ENCODE measurements around the gene CANT1.

DNA sequence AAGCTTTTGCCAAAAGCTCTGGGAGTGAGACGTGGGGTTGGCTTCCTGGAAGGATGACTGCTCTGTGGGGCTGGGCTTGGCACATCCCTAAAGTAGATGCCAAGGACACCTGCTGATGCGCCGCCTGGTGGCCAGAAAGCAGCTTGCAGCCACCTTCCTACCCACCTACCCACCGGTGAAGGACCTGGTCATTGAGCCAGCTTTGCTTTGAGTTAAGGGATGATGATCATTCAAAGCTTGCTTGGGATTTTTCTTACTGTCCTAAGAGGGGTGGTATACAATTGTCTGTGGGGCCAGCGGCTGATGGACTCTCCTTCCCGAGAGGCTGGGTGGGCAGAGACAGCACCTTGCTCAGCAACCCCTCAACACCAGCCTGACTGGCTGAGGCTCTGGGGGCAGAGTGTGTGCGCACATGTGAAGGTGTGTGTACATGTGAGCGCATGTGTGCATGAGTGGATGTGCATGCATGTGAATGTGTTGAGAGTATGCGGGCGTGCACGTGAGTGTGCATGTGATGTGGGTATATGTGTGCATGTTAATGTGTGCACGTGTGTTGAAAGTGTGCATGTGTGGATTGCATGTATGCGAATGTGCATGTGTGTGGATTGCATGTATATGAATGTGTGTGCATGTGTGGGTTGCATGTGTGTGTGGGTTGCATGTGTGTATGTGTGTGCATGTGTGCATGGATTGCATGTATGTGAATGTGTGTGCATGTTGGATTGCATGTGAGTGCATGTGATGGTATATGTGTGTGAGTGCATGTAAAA is 33.0 kb upstream of the CANT1 start:
- peak; percentile 68 to 83 (median 72) for TF ChIP-seq CTCF (IDR thresholded peaks at IDR 0.05)
- TF ChIP-seq POLR2A (IDR thresholded peaks at IDR 0.05), result no peak
